Keratinocyte (primary cell): ENCODE measurements around the gene DEFB132. TPM values are rescaled to one million over a fixed set of nuclear protein-coding genes. Genes with fewer than 3 reads are reported as not detected.

Source experiments
- DNase-seq: peaks from one replicate; pipeline ENCODE4 v3.0.0-alpha.2; 2011; ENCODE audit warnings: low read depth, missing footprints, low spot score
- FAIRE-seq: peaks from 2 replicates; lab custom pipeline; 2011; peaks lifted over from hg19 to GRCh38; lab: Jason Lieb, UNC
- H2AFZ ChIP-seq: 2 replicates; pipeline ENCODE4 v1.6.0; 2012; ENCODE audit warnings: low read length, control low read depth, inconsistent platforms; ENCODE audit not compliant: control insufficient read depth
- H3K27ac ChIP-seq: 2 replicates; pipeline ENCODE4 v1.5.1; 2011; ENCODE audit warnings: low read length; ENCODE audit not compliant: control insufficient read depth, insufficient read depth
- H3K27me3 ChIP-seq: 3 replicates; pipeline ENCODE4 v1.6.0; 2011; ENCODE audit warnings: low read length; ENCODE audit not compliant: control insufficient read depth, insufficient read depth; ENCODE audit errors: extremely low read depth
- H3K36me3 ChIP-seq, 2 experiments: 2 replicates in 1 of 2; 3 replicates in 1 of 2; pipeline ENCODE4 v1.5.1; 2011; ENCODE audit warnings: low read length in 2 of 2, mild to moderate bottlenecking in 1 of 2; ENCODE audit not compliant: control insufficient read depth in 2 of 2, insufficient read depth in 2 of 2; ENCODE audit errors: extremely low read depth in 1 of 2
- H3K4me1 ChIP-seq: 3 replicates; pipeline ENCODE4 v1.5.1; 2011; ENCODE audit warnings: low read length; ENCODE audit not compliant: control insufficient read depth, insufficient read depth; ENCODE audit errors: extremely low read depth
- H3K4me2 ChIP-seq: 3 replicates; pipeline ENCODE4 v1.6.0; 2011; ENCODE audit warnings: low read depth, low read length; ENCODE audit not compliant: control insufficient read depth, insufficient read depth; ENCODE audit errors: extremely low read depth
- H3K4me3 ChIP-seq, 3 experiments: fragments of 200-600 bp in 1 of 3; sonication (generic) in 1 of 3; 2 replicates in 2 of 3; 3 replicates in 1 of 3; pipeline ENCODE4 v1.5.1; 2011 to 2016; ENCODE audit warnings: low read length in 3 of 3, mild to moderate bottlenecking in 3 of 3, control low read depth in 2 of 3, inconsistent platforms in 1 of 3, low read depth in 1 of 3, mixed read lengths in 1 of 3, mixed run types in 1 of 3, moderate library complexity in 1 of 3; ENCODE audit not compliant: control insufficient read depth in 2 of 3, insufficient read depth in 2 of 3; ENCODE audit errors: extremely low read depth in 1 of 3
- H3K79me2 ChIP-seq: 2 replicates; pipeline ENCODE4 v1.6.0; 2012; ENCODE audit warnings: low read length; ENCODE audit not compliant: control insufficient read depth, insufficient read depth
- H3K9ac ChIP-seq: 3 replicates; pipeline ENCODE4 v1.6.0; 2011; ENCODE audit warnings: low read length; ENCODE audit not compliant: control insufficient read depth, insufficient read depth; ENCODE audit errors: extremely low read depth
- H3K9me1 ChIP-seq: 3 replicates; pipeline ENCODE4 v1.6.0; 2011; ENCODE audit warnings: low read length; ENCODE audit not compliant: control insufficient read depth, insufficient read depth; ENCODE audit errors: extremely low read depth
- H3K9me3 ChIP-seq: 2 replicates; pipeline ENCODE4 v1.5.1; 2012; ENCODE audit warnings: low read depth, low read length; ENCODE audit not compliant: control insufficient read depth
- H4K20me1 ChIP-seq: 3 replicates; pipeline ENCODE4 v1.6.0; 2011; ENCODE audit warnings: low read length; ENCODE audit not compliant: control insufficient read depth, insufficient read depth; ENCODE audit errors: extremely low read depth
- EZH2 ChIP-seq: IDR thresholded peaks from one replicate; pipeline ENCODE4 v1.6.1; 2012; ENCODE audit warnings: inconsistent platforms, mild to moderate bottlenecking, low read length, moderate library complexity
- dilution Hi-C: fragments of 300-500 bp; cut with MboI; formaldehyde crosslinking; loops from one replicate; pipeline ENCODE4 v1.7.0; 2020; ENCODE audit warnings: low sequenced_read_pairs; ENCODE audit not compliant: extremely low pct_ligation_motif_present
- polyA plus RNA-seq, 5 experiments: library from polyadenylated mRNA; depleted of rRNA in 3 of 5; stranded (reverse) in 3 of 5; stranded (forward) in 1 of 5; unstranded in 1 of 5; fragments of >200 nt; gene quantifications; 1 replicate in 1 of 5; 2 replicates in 3 of 5; 3 replicates in 1 of 5; pipeline versions ENCODE4 v1.2.1 to v1.2.3, GENCODE V29; 2011 to 2012; ENCODE audit warnings: missing spikeins in 2 of 5, low read depth in 1 of 5, low replicate concordance in 1 of 5
- TF ChIP-seq, protein P1 (sequence below), 3 experiments: IDR thresholded peaks in 1 of 3; conservative IDR thresholded peaks in 1 of 3; optimal IDR thresholded peaks in 1 of 3; 2 replicates in 2 of 3; 3 replicates in 1 of 3; pipeline versions ENCODE3 to v1.5.1; 2011; ENCODE audit warnings: low read length in 3 of 3, mild to moderate bottlenecking in 3 of 3, moderate library complexity in 2 of 3, control low read depth in 1 of 3, inconsistent platforms in 1 of 3; ENCODE audit not compliant: insufficient read depth in 2 of 3; ENCODE audit errors: extremely low read depth in 1 of 3

The DEFB132 gene
- polyA plus RNA-seq, 1 donor (not counting 4 experiments of a cell fraction or from before 2014, with no cell fraction given): not detected

GRCh38 chr20:272718-273117, 15.2 kb downstream of the DEFB132 start:
- Histone ChIP-seq H3K9ac (no peak overlapping the region), H4K20me1 (no peaks in the 10 kb centered on the region), H3K4me1 (no peaks in the 10 kb centered on the region), H3K4me2 (no peak overlapping the region), H3K27me3 (no peaks in the 10 kb centered on the region), H3K4me3 (no peak overlapping the region), H3K79me2 (no peaks in the 10 kb centered on the region), H3K9me3 (no peaks in the 10 kb centered on the region), H3K36me3 (no peaks in the 10 kb centered on the region), H2AFZ (no peak overlapping the region), H3K9me1 (no peaks in the 10 kb centered on the region), H3K27ac (no peak overlapping the region)
- FAIRE-seq: no peak
- no peak for DNase-seq
- TF ChIP-seq, protein P1, sequence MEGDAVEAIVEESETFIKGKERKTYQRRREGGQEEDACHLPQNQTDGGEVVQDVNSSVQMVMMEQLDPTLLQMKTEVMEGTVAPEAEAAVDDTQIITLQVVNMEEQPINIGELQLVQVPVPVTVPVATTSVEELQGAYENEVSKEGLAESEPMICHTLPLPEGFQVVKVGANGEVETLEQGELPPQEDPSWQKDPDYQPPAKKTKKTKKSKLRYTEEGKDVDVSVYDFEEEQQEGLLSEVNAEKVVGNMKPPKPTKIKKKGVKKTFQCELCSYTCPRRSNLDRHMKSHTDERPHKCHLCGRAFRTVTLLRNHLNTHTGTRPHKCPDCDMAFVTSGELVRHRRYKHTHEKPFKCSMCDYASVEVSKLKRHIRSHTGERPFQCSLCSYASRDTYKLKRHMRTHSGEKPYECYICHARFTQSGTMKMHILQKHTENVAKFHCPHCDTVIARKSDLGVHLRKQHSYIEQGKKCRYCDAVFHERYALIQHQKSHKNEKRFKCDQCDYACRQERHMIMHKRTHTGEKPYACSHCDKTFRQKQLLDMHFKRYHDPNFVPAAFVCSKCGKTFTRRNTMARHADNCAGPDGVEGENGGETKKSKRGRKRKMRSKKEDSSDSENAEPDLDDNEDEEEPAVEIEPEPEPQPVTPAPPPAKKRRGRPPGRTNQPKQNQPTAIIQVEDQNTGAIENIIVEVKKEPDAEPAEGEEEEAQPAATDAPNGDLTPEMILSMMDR (optimal IDR thresholded peaks at IDR 0.05 in 1 of 3, IDR thresholded peaks at IDR 0.05 in 1 of 3, conservative IDR thresholded peaks at IDR 0.05 in 1 of 3; ENCODE audit: extremely low read depth in 1 of 3, insufficient read depth in 2 of 3, low read length in 3 of 3): no peak
- no peak for TF ChIP-seq EZH2
- dilution Hi-C loops: no loop called here

GRCh38 chr20:273884-274283, 16.4 kb downstream of the DEFB132 start:
- H3K9ac ChIP-seq: no peak overlapping the region
- no peaks in the 10 kb centered on the region for H4K20me1 ChIP-seq
- no peaks in the 10 kb centered on the region for H3K4me1 ChIP-seq
- no peaks in the 10 kb centered on the region for H3K9me3 ChIP-seq
- no peak overlapping the region for H3K4me3 ChIP-seq
- H3K4me2 ChIP-seq: no peak overlapping the region
- H3K27ac ChIP-seq: no peak overlapping the region
- dilution Hi-C loops: no loop called here
- H3K9me1 ChIP-seq: no peaks in the 10 kb centered on the region
- no peaks in the 10 kb centered on the region for H3K79me2 ChIP-seq
- no peak overlapping the region for H2AFZ ChIP-seq
- DNase-seq: no peak
- no peaks in the 10 kb centered on the region for H3K27me3 ChIP-seq
- TF ChIP-seq, protein P1 (optimal IDR thresholded peaks at IDR 0.05 in 1 of 3, IDR thresholded peaks at IDR 0.05 in 1 of 3, conservative IDR thresholded peaks at IDR 0.05 in 1 of 3; ENCODE audit: extremely low read depth in 1 of 3, insufficient read depth in 2 of 3, low read length in 3 of 3): no peak
- no peak for TF ChIP-seq EZH2
- FAIRE-seq: no peak
- no peaks in the 10 kb centered on the region for H3K36me3 ChIP-seq
